Smooth muscle cell (in vitro differentiated cells): ENCODE results near the gene ZNF277. TPM values are rescaled to one million over a fixed set of nuclear protein-coding genes. Genes with fewer than 3 reads are reported as not detected.
A peak's percentile ranks its signal among the peaks of the same experiment; 100 is the strongest.

Source experiments
- DNase-seq: peaks from one replicate; lab custom pipeline; 2025; ENCODE audit not compliant: unreplicated experiment; lab: John Stamatoyannopoulos, UW
- H2AFZ ChIP-seq: fragments of 200-600 bp; sonication (generic); 2 replicates; pipeline ENCODE4 v1.6.0; 2016; ENCODE audit warnings: antibody characterized with exemption, low read depth, mild to moderate bottlenecking
- H3F3A ChIP-seq: fragments of 200-600 bp; sonication (generic); 2 replicates; pipeline ENCODE4 v1.6.0; 2017; ENCODE audit warnings: antibody characterized with exemption, low read depth
- H3K27ac ChIP-seq: fragments of 200-600 bp; sonication (generic); 2 replicates; pipeline ENCODE4 v1.5.1; 2016; ENCODE audit warnings: low read depth, mild to moderate bottlenecking
- H3K27me3 ChIP-seq: fragments of 200-600 bp; sonication (generic); 2 replicates; pipeline ENCODE4 v1.6.1; 2016; ENCODE audit warnings: low read depth, mild to moderate bottlenecking
- H3K36me3 ChIP-seq: fragments of 200-600 bp; sonication (generic); 2 replicates; pipeline ENCODE4 v1.5.1; 2016; ENCODE audit warnings: low read depth
- H3K4me1 ChIP-seq: fragments of 200-600 bp; sonication (generic); 2 replicates; pipeline ENCODE4 v1.5.1; 2016; ENCODE audit warnings: low read depth
- H3K4me2 ChIP-seq: fragments of 200-600 bp; sonication (generic); 2 replicates; pipeline ENCODE4 v1.6.0; 2016; ENCODE audit warnings: mild to moderate bottlenecking
- H3K4me3 ChIP-seq: fragments of 200-600 bp; sonication (generic); 2 replicates; pipeline ENCODE4 v1.5.1; 2016; ENCODE audit warnings: mild to moderate bottlenecking
- H3K79me2 ChIP-seq: fragments of 200-600 bp; sonication (generic); 2 replicates; pipeline ENCODE4 v1.6.0; 2016; ENCODE audit warnings: low read depth, mild to moderate bottlenecking
- H3K9ac ChIP-seq: fragments of 200-600 bp; sonication (generic); 2 replicates; pipeline ENCODE4 v1.6.0; 2016; ENCODE audit warnings: low read depth
- H3K9me3 ChIP-seq: fragments of 200-600 bp; sonication (generic); replicated peaks from 2 replicates; pipeline ENCODE4 v1.5.1; 2016; ENCODE audit warnings: low read depth
- H4K20me1 ChIP-seq: fragments of 200-600 bp; sonication (generic); 2 replicates; pipeline ENCODE4 v1.6.0; 2016; ENCODE audit warnings: low read depth
- WGBS: methylation state at CpG from one replicate; pipeline ENCODE4 v1.1.7; 2016; ENCODE audit warnings: low lambda C conversion rate; 5-methylcytosine and 5-hydroxymethylcytosine counted together
- polyA plus RNA-seq: library from polyadenylated mRNA; unstranded; fragments of >200 nt; fragmentation: Nextera tagmentation; extraction: Ambion mirVana; gene quantifications from 2 replicates; pipeline ENCODE4 v1.2.1, GENCODE V29; 2016
- total RNA-seq: library from RNA; depleted of rRNA; stranded (reverse); fragments of >200 nt; gene quantifications from 2 replicates; pipeline ENCODE4 v1.2.3, GENCODE V29; 2014
- TF ChIP-seq, protein P1 (sequence below): fragments of 200-600 bp; sonication (generic); IDR thresholded peaks from 2 replicates; pipeline ENCODE4 v1.5.1; 2017; ENCODE audit warnings: borderline replicate concordance, mild to moderate bottlenecking, antibody characterized with exemption; ENCODE audit not compliant: insufficient read depth, poor library complexity, severe bottlenecking

The ZNF277 gene
- total and polyA plus RNA-seq, 2 experiments from 2014 or later: 8.4 to 28.0 TPM

DNA sequence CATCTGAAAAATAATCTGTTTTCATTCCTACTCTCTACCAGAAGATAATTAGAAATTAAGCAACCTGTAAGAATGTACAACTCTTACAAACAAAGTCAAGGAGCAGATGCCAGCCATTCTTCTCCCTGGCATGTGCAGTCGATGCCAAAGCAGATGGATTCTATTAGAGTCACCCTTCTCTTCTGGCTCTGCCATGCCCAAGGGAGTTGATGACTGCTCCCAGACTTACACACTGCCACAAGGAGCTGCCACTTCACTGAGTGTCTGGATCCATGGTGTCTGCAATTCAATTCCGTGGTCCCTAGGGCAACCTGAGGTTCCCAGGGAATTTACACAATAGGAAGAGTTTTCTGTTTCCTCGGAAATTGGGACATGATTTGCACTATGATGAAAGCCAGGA is 154.7 kb downstream of the ZNF277 start:
- Histone ChIP-seq H2AFZ (no peak overlapping the region), H3K27me3 (no peaks in the 10 kb centered on the region), H3K4me1 (peaks cover 18% of the 10 kb centered on the region), H3K4me3 (no peak overlapping the region), H3K9ac (no peak overlapping the region), H3K79me2 (no peaks in the 10 kb centered on the region), H4K20me1 (no peaks in the 10 kb centered on the region), H3K9me3 (no peaks in the 10 kb centered on the region), H3F3A (no peaks in the 10 kb centered on the region), H3K27ac (no peak overlapping the region), H3K4me2 (no peak overlapping the region), H3K36me3 (no peaks in the 10 kb centered on the region)
- DNase-seq: no peak
- TF ChIP-seq, protein P1, sequence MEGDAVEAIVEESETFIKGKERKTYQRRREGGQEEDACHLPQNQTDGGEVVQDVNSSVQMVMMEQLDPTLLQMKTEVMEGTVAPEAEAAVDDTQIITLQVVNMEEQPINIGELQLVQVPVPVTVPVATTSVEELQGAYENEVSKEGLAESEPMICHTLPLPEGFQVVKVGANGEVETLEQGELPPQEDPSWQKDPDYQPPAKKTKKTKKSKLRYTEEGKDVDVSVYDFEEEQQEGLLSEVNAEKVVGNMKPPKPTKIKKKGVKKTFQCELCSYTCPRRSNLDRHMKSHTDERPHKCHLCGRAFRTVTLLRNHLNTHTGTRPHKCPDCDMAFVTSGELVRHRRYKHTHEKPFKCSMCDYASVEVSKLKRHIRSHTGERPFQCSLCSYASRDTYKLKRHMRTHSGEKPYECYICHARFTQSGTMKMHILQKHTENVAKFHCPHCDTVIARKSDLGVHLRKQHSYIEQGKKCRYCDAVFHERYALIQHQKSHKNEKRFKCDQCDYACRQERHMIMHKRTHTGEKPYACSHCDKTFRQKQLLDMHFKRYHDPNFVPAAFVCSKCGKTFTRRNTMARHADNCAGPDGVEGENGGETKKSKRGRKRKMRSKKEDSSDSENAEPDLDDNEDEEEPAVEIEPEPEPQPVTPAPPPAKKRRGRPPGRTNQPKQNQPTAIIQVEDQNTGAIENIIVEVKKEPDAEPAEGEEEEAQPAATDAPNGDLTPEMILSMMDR: no peak
- 83% methylated on average over 3 of the region's 3 CpGs for WGBS

DNA sequence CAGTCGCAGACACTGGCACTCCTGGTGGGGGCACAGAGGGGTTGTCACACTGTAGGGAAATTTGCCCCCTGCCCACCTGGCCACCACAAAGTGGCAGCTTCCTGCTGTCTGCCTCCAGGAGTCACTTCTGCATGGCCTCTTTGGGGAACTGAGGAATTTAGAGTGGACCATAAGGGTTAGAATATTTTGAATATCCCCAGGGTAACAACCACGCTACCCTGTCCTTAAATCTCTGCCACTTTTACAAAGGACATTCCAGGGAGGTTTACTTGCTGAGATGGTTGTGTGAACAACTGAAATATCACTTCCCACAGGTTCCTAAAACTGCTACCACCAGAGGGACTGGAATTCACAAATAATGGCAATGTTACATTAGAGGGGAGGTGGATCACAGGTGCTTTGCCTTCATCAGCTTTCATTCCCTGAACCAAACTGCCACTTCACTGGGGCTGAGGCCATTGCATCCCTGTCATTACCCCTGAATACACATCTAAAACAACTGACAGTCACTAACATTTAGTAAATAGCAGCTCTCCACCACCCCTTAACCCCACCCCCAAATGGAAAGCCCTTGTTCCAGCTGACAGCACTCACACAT is 155.7 kb downstream of the ZNF277 start:
- no peak overlapping the region for H2AFZ ChIP-seq
- no peaks in the 10 kb centered on the region for H3K36me3 ChIP-seq
- no peaks in the 10 kb centered on the region for H3K79me2 ChIP-seq
- 94% methylated on average over 2 of the region's 2 CpGs for WGBS
- H3K9me3 ChIP-seq: no peaks in the 10 kb centered on the region
- H3K4me3 ChIP-seq: no peak overlapping the region
- no peak overlapping the region for H3K27ac ChIP-seq
- peaks cover 11% of the 10 kb centered on the region for H3K4me1 ChIP-seq
- H4K20me1 ChIP-seq: no peaks in the 10 kb centered on the region
- H3K9ac ChIP-seq: no peak overlapping the region
- no peak overlapping the region for H3K4me2 ChIP-seq
- TF ChIP-seq, protein P1: no peak
- no peaks in the 10 kb centered on the region for H3K27me3 ChIP-seq
- no peaks in the 10 kb centered on the region for H3F3A ChIP-seq
- no peak for DNase-seq

DNA sequence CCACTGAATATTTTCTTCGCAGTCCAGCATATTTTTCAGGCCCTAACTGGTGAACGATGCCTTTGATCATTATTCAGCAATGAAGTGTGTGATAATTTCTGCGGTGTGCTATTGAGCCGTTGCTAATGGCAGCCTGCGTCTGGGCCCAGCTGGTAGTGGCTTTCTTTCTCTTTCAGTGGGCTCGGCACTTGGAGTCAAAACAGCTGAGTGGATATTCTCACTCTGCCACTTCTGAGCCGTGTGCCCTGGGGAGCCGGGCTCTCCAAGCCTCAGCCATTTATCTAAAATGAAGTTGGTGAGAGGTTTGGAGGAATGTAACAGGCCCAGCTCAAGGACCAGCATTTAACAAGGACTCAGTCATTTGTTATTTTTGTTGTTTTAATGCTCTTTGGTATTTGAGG is 156.2 kb downstream of the ZNF277 start:
- no peak overlapping the region for H3K4me3 ChIP-seq
- peak overlapping the region; percentile 75 for H2AFZ ChIP-seq
- no peak for DNase-seq
- no peaks in the 10 kb centered on the region for H4K20me1 ChIP-seq
- H3K9me3 ChIP-seq: no peaks in the 10 kb centered on the region
- no peaks in the 10 kb centered on the region for H3K27me3 ChIP-seq
- peaks cover 11% of the 10 kb centered on the region for H3K4me1 ChIP-seq
- H3K9ac ChIP-seq: no peak overlapping the region
- H3K27ac ChIP-seq: no peak overlapping the region
- no peaks in the 10 kb centered on the region for H3K79me2 ChIP-seq
- TF ChIP-seq, protein P1: no peak
- H3F3A ChIP-seq: no peaks in the 10 kb centered on the region
- WGBS: 45% methylated on average over 8 of the region's 8 CpGs
- H3K4me2 ChIP-seq: no peak overlapping the region
- H3K36me3 ChIP-seq: no peaks in the 10 kb centered on the region

DNA sequence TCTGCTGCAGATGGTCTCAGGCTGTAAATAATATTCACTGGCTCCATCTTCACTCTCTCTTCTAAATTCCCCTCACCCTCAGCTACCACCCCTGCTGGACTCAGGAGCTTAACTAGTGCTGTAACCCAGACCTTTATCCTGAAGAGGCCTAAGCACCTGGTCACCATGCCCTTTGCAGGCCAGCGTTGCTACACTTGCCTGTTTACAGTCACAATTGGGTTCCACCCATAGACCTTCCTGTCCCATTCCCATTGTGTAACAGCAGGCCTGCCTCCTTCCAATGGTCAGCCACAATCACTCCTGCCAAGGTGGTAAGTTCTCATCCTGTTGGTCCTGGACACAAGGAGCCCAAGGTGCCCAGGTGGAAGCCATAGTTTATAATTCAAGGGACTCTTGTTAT is 157.9 kb downstream of the ZNF277 start:
- H3K36me3 ChIP-seq: no peaks in the 10 kb centered on the region
- no peaks in the 10 kb centered on the region for H3K79me2 ChIP-seq
- H3K27ac ChIP-seq: no peak overlapping the region
- no peaks in the 10 kb centered on the region for H3K9me3 ChIP-seq
- H4K20me1 ChIP-seq: no peaks in the 10 kb centered on the region
- H3K4me3 ChIP-seq: no peak overlapping the region
- H3K9ac ChIP-seq: no peak overlapping the region
- H3F3A ChIP-seq: no peaks in the 10 kb centered on the region
- no peak for DNase-seq
- TF ChIP-seq, protein P1: no peak
- H3K27me3 ChIP-seq: no peaks in the 10 kb centered on the region
- peaks cover 11% of the 10 kb centered on the region for H3K4me1 ChIP-seq
- H3K4me2 ChIP-seq: no peak overlapping the region
- no peak overlapping the region for H2AFZ ChIP-seq
- 100% methylated on average over 1 of the region's 1 CpG for WGBS
